ENCODE results near the gene SPATS2L. TPM values are rescaled to one million over a fixed set of nuclear protein-coding genes. Genes with fewer than 3 reads are reported as not detected.

SPATS2L gene
- total and polyA plus RNA-seq, 2 of the 13 experiments (the other 11 are each of a cell fraction or from before 2014, with no cell fraction given): 154 to 212 TPM

GRCh38 chr2:200525882-200526651, 219.6 kb downstream of the SPATS2L start, which contains the start of gene SGO2 (continued):
- TF ChIP-seq ZBTB43 (CRISPR knock-in tag; conservative IDR thresholded peaks at IDR 0.05) (no peak), ZFP62 (CRISPR knock-in tag; IDR thresholded peaks at IDR 0.05) (no peak), TGIF2 (CRISPR knock-in tag; IDR thresholded peaks at IDR 0.05) (peak; percentile 93), ZNF749 (CRISPR knock-in tag; IDR thresholded peaks at IDR 0.05; ENCODE audit: borderline replicate concordance) (no peak; the same call in 1 of the 2 replicates), ZNF552 (CRISPR knock-in tag; IDR thresholded peaks at IDR 0.05; ENCODE audit: borderline replicate concordance) (peak; percentile 88; the same call in 1 of the 2 replicates), ZGPAT (CRISPR knock-in tag; IDR thresholded peaks at IDR 0.05) (peak; percentile 90), SP5 (CRISPR knock-in tag; IDR thresholded peaks at IDR 0.05; ENCODE audit: borderline replicate concordance, low read depth) (peak; percentile 94), GTF2F1 (IDR thresholded peaks at IDR 0.05; ENCODE audit: low read length) (no peak), CREB3 (CRISPR knock-in tag; IDR thresholded peaks at IDR 0.05) (no peak), ZNF710 (CRISPR knock-in tag; IDR thresholded peaks at IDR 0.05; ENCODE audit: borderline replicate concordance) (no peak; the same call in 1 of the 2 replicates), ZNF383 (CRISPR knock-in tag; IDR thresholded peaks at IDR 0.05; ENCODE audit: borderline replicate concordance) (no peak), SMAD9 (CRISPR knock-in tag; IDR thresholded peaks at IDR 0.05) (peak; percentile 54; the same call in 1 of the 2 replicates), GRHL1 (CRISPR knock-in tag; conservative IDR thresholded peaks at IDR 0.05) (no peak), TCF12 (IDR thresholded peaks at IDR 0.05) (no peak), TCF12 (CRISPR knock-in tag; IDR thresholded peaks at IDR 0.05) (no peak), ZNF343 (CRISPR knock-in tag; IDR thresholded peaks at IDR 0.05) (peak; percentile 43; the same call in 1 of the 2 replicates), IKZF1 (IDR thresholded peaks at IDR 0.05) (no peak), ZNF362 (CRISPR knock-in tag; IDR thresholded peaks at IDR 0.05; ENCODE audit: borderline replicate concordance) (peak; percentile 58; the same call in 1 of the 2 replicates), CENPX (CRISPR knock-in tag; IDR thresholded peaks at IDR 0.05) (no peak; the same call in 1 of the 2 replicates), TEF (CRISPR knock-in tag; IDR thresholded peaks at IDR 0.05) (no peak)
